HCT116 (cell line): Measurements from ENCODE around the gene LTB.

Experiments
- CEBPB ChIP-seq: IDR thresholded peaks from 2 replicates; pipeline ENCODE4 v1.6.1; 2012; ENCODE audit warnings: low read depth
- EZH2 ChIP-seq: fragments of 200-600 bp; sonication (generic); IDR thresholded peaks from 2 replicates; pipeline ENCODE4 v1.6.1; 2017; ENCODE audit warnings: antibody characterized with exemption, mixed run types
- TF ChIP-seq, protein P1 (sequence below), 3 experiments: fragments of 200-600 bp in 1 of 3; sonication (generic) in 1 of 3; IDR thresholded peaks in 2 of 3; conservative IDR thresholded peaks in 1 of 3; 2 replicates each; pipeline ENCODE4 v1.5.1; 2012 to 2017; ENCODE audit warnings: low read depth in 2 of 3, low read length in 2 of 3, antibody characterized with exemption in 1 of 3, borderline replicate concordance in 1 of 3, control low read depth in 1 of 3, mild to moderate bottlenecking in 1 of 3, mixed read lengths in 1 of 3, mixed run types in 1 of 3, moderate library complexity in 1 of 3; ENCODE audit not compliant: insufficient read depth in 1 of 3

DNA sequence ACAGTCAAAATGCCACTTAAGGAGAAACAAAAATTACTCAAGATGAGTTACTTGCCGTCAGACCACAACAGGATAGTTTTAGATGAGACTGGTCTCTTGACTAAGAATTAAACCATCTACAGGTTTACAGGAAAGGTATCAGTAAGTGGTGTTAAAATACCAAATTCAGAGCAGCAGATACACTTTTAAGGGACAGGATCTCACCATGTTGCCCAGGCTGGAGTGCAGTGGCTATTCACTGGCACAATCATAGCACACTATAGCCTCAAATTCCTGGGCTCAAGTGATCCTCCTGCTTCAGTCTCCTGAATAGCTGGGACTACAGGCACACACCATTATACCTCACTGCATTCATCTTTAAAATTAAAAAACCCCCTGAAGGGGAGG, 48.8 kb downstream of the LTB start:
- TF ChIP-seq, protein P1, sequence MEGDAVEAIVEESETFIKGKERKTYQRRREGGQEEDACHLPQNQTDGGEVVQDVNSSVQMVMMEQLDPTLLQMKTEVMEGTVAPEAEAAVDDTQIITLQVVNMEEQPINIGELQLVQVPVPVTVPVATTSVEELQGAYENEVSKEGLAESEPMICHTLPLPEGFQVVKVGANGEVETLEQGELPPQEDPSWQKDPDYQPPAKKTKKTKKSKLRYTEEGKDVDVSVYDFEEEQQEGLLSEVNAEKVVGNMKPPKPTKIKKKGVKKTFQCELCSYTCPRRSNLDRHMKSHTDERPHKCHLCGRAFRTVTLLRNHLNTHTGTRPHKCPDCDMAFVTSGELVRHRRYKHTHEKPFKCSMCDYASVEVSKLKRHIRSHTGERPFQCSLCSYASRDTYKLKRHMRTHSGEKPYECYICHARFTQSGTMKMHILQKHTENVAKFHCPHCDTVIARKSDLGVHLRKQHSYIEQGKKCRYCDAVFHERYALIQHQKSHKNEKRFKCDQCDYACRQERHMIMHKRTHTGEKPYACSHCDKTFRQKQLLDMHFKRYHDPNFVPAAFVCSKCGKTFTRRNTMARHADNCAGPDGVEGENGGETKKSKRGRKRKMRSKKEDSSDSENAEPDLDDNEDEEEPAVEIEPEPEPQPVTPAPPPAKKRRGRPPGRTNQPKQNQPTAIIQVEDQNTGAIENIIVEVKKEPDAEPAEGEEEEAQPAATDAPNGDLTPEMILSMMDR (IDR thresholded peaks at IDR 0.05 in 2 of 3, conservative IDR thresholded peaks at IDR 0.05 in 1 of 3; ENCODE audit: borderline replicate concordance in 1 of 3, insufficient read depth in 1 of 3, low read depth in 2 of 3, low read length in 2 of 3) = no peak
- TF ChIP-seq EZH2 (no peak), CEBPB (no peak)
